ENCODE results near the gene KRT33B. TPM values are rescaled to one million over a fixed set of nuclear protein-coding genes. Genes with fewer than 3 reads are reported as not detected.

Gene KRT33B
- total and polyA plus RNA-seq, 2 of the 13 experiments (the other 11 are each of a cell fraction or from before 2014, with no cell fraction given): not detected

DNA sequence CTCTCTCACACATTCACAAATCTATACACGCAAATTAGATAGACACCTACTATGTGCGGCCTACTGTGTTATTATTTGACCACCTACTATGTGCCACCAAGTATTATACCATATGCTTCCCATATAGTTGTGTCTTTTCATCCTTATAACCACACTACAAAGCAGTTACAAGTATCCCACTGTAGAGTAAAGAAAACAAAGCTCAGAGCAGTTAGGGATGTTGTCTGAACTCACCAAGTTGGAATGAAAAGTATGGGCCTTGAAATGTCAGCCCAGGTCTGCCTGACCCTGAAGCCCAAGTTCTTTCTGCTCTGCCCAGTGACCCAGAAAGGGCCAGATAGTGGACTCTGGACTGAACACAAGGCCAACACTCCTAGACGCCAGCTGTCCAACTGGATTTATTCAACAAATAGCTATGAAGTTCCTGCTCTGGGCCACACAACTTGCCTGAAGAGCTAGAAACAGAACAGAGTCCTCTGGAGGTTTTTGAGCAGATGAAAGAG is 46.3 kb upstream of the KRT33B start (continued):
- TF ChIP-seq ZBTB40 (IDR thresholded peaks at IDR 0.05) (no peak), ZBTB40 (CRISPR knock-in tag; IDR thresholded peaks at IDR 0.05) (no peak; the same call in 1 of the 2 replicates), SSRP1 (CRISPR knock-in tag; IDR thresholded peaks at IDR 0.05) (no peak), NCOA5 (CRISPR knock-in tag; IDR thresholded peaks at IDR 0.05) (no peak), MED8 (CRISPR knock-in tag; IDR thresholded peaks at IDR 0.05; ENCODE audit: insufficient replicate concordance) (no peak), ZSCAN12 (CRISPR knock-in tag; IDR thresholded peaks at IDR 0.05) (no peak), CHCHD3 (CRISPR knock-in tag; IDR thresholded peaks at IDR 0.05) (no peak), ZFP36L2 (CRISPR knock-in tag; IDR thresholded peaks at IDR 0.05) (no peak), ZNF768 (CRISPR knock-in tag; IDR thresholded peaks at IDR 0.05) (no peak), ZNF597 (CRISPR knock-in tag; IDR thresholded peaks at IDR 0.05) (no peak), ZBTB44 (CRISPR knock-in tag; IDR thresholded peaks at IDR 0.05) (no peak), ZNF264 (CRISPR knock-in tag; IDR thresholded peaks at IDR 0.05) (no peak; the same call in 1 of the 2 replicates), MLXIP (CRISPR knock-in tag; IDR thresholded peaks at IDR 0.05; ENCODE audit: borderline replicate concordance) (no peak)
- TF ChIP-seq, protein P1, sequence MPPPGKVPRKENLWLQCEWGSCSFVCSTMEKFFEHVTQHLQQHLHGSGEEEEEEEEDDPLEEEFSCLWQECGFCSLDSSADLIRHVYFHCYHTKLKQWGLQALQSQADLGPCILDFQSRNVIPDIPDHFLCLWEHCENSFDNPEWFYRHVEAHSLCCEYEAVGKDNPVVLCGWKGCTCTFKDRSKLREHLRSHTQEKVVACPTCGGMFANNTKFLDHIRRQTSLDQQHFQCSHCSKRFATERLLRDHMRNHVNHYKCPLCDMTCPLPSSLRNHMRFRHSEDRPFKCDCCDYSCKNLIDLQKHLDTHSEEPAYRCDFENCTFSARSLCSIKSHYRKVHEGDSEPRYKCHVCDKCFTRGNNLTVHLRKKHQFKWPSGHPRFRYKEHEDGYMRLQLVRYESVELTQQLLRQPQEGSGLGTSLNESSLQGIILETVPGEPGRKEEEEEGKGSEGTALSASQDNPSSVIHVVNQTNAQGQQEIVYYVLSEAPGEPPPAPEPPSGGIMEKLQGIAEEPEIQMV (CRISPR knock-in tag; IDR thresholded peaks at IDR 0.05; ENCODE audit: low read depth): no peak
